Measurements from ENCODE around the gene ATF7. TPM values are rescaled to one million over a fixed set of nuclear protein-coding genes. Genes with fewer than 3 reads are reported as not detected.
A peak's percentile ranks its signal among the peaks of the same experiment; 100 is the strongest.
"Not testable (repeated sequence)": the region's sequence is repeated elsewhere in the genome, so short reads cannot be mapped to it uniquely, and the experiment has no call there.

ATF7 gene
- total and polyA plus RNA-seq, 9 of the 15 experiments (the other 6 are each of a cell fraction or from before 2014, with no cell fraction given) = 10.6 to 30.4 (median 20.7) TPM

GRCh38 chr12:53646300-53646699, 20.1 kb upstream of the ATF7 start:
- BruUV-seq (replicated peaks); H3K4me1 ChIP-seq (replicated peaks in 1 of 2; ENCODE audit: control insufficient read depth in 2 of 2, insufficient read depth in 2 of 2, low read length in 2 of 2); CTCF ChIA-PET (ENCODE audit: low intra/inter-chr PET ratio); H2AFZ ChIP-seq (ENCODE audit: low read depth, low read length); H3K9ac ChIP-seq (ENCODE audit: insufficient read depth in 1 of 2, low read depth in 2 of 2, low read length in 2 of 2); H3K27ac ChIP-seq (ENCODE audit: extremely low read depth, low read depth, low read length); H3K79me2 ChIP-seq (ENCODE audit: control insufficient read depth, insufficient read depth, low read length); H3K36me3 ChIP-seq (ENCODE audit: control insufficient read depth, insufficient read depth, low read length); intact Hi-C loops (cut with micrococcal nuclease); FAIRE-seq; DNase-seq (ENCODE audit: extremely low read depth in 1 of 4, low spot score in 3 of 4); H3K9me1 ChIP-seq (ENCODE audit: control insufficient read depth, insufficient read depth, low read length); H3K4me2 ChIP-seq (ENCODE audit: insufficient read depth, low read length); ATAC-seq; H3K27me3 ChIP-seq (ENCODE audit: control insufficient read depth in 2 of 2, insufficient read depth in 2 of 2, low read length in 2 of 2); POLR2A ChIA-PET; H4K20me1 ChIP-seq (replicated peaks; ENCODE audit: control insufficient read depth, insufficient read depth, low read length); H3K9me3 ChIP-seq (replicated peaks; ENCODE audit: control insufficient read depth, insufficient read depth, low read depth, low read length); H3K4me3 ChIP-seq; in situ Hi-C loops (cut with MboI): not testable (repeated sequence)
- TF ChIP-seq RBM25 (IDR thresholded peaks at IDR 0.05; ENCODE audit: low read depth, low read length, severe bottlenecking) = peak; percentile 67
- 0 out of 2 replicates have a peak, but pooled peaks have one; percentile 11 for TF ChIP-seq BCOR (IDR thresholded peaks at IDR 0.05)
- peak; percentile 79 for TF ChIP-seq ZNF146 (CRISPR knock-in tag; IDR thresholded peaks at IDR 0.05; ENCODE audit: unreplicated experiment)
- 49% methylated on average over 3 of the region's 4 CpGs for WGBS (ENCODE audit: insufficient coverage, low coverage, missing lambda C conversion rate)

GRCh38 chr12:53645165-53645564, 19.0 kb upstream of the ATF7 start:
- Histone ChIP-seq H3K4me2 (ENCODE audit: insufficient read depth, low read length) (no peak overlapping the region), H3K9ac (ENCODE audit: insufficient read depth in 1 of 2, low read depth in 2 of 2, low read length in 2 of 2) (no peak overlapping the region), H3K4me3 (no peak overlapping the region), H3K9me3 (replicated peaks; ENCODE audit: control insufficient read depth, insufficient read depth, low read depth, low read length) (no peaks in the 10 kb centered on the region), H3K27ac (ENCODE audit: extremely low read depth, low read depth, low read length) (no peak overlapping the region), H3K36me3 (ENCODE audit: control insufficient read depth, insufficient read depth, low read length) (no peaks in the 10 kb centered on the region), H3K4me1 (replicated peaks in 1 of 2; ENCODE audit: control insufficient read depth in 2 of 2, insufficient read depth in 2 of 2, low read length in 2 of 2) (no peaks in the 10 kb centered on the region; a peak in 3 of 5 replicates), H3K9me1 (ENCODE audit: control insufficient read depth, insufficient read depth, low read length) (no peaks in the 10 kb centered on the region), H3K27me3 (ENCODE audit: control insufficient read depth in 2 of 2, insufficient read depth in 2 of 2, low read length in 2 of 2) (no peaks in the 10 kb centered on the region), H3K79me2 (ENCODE audit: control insufficient read depth, insufficient read depth, low read length) (no peaks in the 10 kb centered on the region), H4K20me1 (replicated peaks; ENCODE audit: control insufficient read depth, insufficient read depth, low read length) (no peaks in the 10 kb centered on the region), H2AFZ (ENCODE audit: low read depth, low read length) (no peak overlapping the region)
- BruUV-seq (replicated peaks) = no TSS peak
- ATAC-seq = no peak
- 38% methylated on average over 3 of the region's 3 CpGs for WGBS (ENCODE audit: insufficient coverage, low coverage, missing lambda C conversion rate)
- intact Hi-C loops (cut with micrococcal nuclease) = no loop called here
- ChIA-PET POLR2A (no interaction called here), CTCF (ENCODE audit: low intra/inter-chr PET ratio) (no interaction called here)
- no peak for DNase-seq (ENCODE audit: extremely low read depth in 1 of 4, low spot score in 3 of 4)
- in situ Hi-C loops (cut with MboI) = no loop called here
- no peak for FAIRE-seq
- TF ChIP-seq SLC30A9 (CRISPR knock-in tag; IDR thresholded peaks at IDR 0.05) = no peak

All from K562 (cell line).